GM18858 (cell line): ENCODE measurements around the gene NADK.
"Not testable (repeated sequence)": the region's sequence is repeated elsewhere in the genome, so short reads cannot be mapped to it uniquely, and the experiment has no call there.

Source experiments
- ATAC-seq: cut with Tn5 transposase; IDR thresholded peaks from one replicate; pipeline ENCODE4 v1.9.1; 2021; ENCODE audit not compliant: unreplicated experiment

NADK gene

DNA sequence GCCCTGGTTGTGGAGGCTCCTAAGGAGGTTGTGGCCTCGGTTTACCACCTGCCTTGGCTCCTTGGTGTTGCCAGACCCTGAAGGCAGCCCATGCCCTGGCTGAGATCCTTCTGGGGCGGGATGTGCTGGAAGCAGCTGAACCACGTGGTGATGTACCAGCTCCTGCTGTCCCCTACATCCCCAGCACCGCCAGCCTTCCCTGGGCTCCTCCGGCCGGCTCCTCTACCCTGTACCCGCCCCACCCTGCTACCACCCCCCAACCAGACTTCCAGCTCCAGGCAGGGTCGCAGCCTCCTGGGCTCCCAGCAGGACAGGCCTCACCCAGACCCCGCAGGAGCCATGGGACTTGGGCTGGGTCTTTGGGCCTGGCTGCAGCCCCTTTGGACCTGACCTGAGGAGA, 28.3 kb downstream of the NADK start:
- not testable (repeated sequence) for ATAC-seq

DNA sequence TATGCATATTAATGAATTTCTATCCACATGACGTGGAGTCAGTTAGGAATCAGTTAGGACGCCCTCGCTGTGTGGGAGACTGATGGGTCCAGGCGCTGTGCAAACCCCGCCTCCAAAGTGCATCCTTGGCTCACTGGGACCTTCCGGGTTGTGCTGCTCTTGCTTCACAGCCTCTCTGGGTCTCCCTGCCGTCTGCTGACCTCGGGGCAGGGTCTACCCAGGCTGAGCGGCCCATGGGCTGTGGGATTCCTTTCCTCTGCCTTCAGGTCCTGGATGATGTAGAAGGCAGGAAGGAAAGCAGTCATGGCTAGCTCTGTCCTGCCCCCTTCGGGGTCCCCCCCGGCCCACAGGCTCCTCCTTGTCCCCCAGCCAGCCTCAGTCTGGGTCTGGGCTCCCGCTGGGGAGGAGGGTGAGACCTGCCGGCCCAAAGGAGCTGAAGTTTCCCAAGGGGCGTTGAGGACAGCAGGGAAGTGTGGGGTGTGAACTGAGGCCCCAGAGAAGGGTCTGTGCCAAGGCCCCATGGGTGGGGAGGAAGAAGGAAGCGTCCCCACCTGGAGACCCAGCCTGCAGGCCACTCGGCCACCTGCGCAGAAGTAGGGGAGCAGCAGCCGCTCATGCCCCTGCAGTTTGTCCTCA, 29.5 kb downstream of the NADK start:
- ATAC-seq: no peak

DNA sequence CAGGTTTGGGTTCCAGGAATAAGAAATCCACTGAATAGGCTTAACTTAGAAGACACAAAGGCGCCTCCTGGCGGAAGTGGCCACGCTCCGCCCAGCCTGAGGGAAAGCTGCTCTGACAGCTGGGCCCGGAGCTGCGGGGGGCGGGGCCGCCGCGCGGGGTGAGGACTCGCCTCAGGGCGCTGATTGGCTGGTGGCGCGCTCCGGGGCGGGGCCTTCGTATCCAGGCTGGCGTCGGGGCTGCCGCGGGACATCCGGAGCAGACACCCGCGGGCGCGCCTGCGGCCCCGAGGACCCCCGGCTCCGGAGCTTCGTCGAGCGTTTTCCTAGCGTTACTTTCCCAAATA, 31.7 kb downstream of the NADK start:
- peak; percentile 71 for ATAC-seq

DNA sequence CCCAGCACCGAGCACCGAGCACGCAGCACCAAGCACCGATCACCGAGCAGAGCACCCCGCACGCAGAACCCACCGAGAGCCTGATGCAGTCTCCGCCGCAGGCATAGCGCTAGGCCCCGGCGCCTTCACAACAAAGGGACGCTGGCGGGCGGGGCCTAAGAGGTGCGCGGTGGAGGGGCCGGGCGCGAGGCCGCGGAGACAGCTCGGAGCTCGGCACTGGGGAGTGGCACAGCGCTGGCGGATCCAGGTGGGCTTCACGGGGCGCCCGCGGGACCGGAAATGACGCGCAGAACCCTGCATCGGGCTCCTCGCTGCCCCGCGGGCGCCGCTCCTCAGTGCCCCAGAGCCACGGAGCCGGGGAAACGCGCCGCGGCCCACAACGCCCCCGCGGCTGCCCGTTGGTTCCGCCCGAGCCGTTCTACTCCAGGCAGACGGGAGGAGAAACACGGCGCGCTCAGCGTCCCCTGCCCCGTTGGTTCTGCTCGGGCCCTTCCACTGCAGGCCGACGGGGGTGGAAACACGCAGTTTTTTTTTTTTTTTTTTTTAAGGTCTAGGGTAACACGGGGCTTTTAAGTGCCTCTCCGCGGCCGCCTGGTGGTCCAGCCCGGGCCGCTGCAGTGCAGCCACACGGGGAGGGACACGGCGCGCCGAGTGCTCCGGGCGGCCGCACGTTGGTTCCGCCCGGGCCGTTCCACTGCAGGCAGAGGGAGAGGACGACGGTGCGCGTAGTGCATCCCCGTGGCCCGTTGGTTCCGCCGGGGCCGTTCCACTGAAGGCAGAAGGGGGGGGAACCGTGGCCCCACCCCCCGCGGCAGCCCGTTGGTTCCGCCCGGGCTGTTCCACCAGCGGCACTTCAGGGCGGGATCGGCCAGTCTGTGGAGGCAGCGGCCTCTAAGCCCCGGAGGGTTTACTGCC, 32.4 kb downstream of the NADK start:
- not testable (repeated sequence) for ATAC-seq

DNA sequence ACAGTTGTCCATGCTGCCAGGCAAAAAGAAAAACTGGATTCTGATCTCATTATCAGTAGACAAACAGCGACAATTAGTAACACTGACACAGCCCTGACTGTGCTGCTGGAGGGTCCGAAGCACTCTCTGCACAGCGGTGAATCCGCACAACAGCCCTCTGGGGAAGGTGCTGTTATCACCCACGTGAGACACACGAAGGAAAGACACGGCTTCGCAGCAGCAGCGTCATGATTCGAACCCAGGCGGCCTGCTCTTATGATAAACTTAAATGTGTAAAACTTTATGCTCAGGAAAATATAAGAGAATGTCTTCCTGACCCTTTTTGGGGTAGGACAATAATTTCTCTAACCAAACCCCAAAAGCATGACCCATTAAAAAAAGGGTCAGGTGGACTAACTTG, 35.7 kb downstream of the NADK start:
- not testable (repeated sequence) for ATAC-seq

DNA sequence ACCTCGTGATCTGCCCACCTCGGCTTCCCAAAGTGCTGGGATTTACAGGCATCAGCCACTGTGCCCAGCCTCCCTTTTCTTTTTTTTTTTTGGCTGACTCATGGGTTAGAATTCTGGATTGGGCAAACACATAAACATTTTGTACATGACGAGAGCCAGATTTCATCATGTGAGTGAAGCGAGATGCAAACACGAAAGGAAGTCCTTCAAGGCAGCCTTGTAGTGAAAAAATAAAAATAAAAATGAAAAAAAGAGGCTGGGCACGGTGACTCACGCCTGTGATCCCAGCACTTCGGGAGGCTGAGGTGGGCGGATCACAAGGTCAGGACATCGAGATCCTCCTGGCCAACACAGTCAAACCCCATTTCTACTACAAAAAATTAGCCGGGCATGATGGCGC, 37.3 kb downstream of the NADK start:
- ATAC-seq: not testable (repeated sequence)

DNA sequence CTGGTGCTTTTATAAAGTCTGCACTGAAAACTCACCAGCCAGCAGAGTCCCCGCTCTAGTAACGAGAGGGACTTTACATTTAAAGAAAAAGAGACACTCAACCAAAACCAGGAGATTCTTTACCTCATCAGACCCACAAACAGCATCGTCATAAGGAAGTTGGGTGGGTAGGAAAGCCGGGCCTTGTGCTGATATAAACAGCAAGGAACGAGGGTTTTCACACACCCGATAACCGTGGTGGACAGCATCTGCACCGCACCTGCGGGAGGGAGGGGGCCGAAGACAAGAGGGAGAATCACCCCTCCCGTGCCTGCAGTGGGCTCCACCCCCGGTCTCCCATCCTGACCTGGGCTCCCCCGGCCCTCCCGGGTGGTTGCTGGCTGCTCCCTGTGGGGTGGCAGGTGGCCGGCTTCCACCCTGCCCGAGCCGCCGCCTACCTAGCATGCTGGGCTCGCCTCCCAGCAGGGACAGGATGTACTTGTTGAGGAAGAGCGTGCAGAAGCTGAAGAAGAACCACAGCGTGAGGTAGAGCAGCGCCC, 39.4 kb downstream of the NADK start:
- not testable (repeated sequence) for ATAC-seq

DNA sequence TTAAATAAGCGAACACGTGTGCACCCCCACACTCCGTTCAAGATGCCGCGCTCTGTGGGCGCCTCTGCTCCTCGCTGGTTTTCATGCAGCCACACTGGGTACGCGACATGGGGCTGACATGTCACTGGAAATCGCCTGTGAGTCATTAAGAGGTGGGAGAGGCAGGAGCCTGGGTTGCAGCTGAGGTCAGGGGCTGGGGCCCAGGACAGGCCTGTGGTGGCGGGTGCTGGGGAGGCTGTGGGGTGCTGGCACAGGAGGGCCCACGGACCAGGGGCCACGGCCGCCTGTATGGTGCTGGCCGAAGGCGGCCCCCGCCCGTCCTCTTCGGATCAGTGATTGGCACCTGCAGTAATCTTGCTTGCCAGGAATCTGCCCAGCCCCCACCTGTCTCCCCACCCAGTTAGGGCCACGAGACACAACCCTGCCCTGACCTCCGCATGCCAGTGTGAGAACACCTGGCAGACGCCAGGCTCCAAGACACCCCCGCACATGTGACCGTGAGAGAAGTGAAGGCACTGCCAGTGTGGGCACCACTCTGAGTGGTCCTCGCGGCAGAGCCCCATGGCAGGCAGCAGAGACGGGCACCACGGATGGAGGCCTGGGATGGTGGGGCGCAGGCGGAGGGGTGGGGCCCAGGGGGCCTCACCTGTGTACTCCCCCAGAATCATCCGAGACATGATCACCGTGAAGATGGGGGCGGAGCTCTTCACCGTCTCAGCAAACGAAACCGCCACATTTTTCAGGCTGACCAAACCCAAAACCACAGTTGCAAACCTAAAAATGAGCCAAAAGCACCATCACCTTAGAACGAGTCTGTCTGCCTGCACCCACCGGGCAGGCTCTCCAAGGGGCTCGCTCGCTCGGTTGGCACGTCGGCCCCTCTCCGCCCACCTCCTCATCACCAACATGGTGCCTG, 40.3 kb downstream of the NADK start:
- not testable (repeated sequence) for ATAC-seq

DNA sequence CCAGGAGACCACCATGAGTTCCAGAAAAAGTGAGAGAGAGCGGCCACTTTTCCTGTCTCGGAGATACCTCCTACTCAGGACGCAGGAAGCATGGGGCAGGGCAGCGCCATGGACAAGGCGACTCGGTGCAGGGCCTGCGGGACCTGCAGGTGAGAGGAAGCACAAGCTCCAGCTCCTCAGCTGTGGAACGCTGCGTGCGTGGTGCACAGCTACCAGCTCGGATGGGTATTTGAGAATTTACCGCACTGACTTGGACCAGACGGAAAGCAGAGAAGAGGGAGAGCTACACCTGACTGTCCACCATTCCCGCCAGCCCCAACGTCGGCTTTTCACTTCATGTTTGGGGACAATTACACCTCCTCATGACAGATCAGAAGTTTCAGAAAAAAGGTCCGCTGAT, 45.9 kb downstream of the NADK start:
- no peak for ATAC-seq

DNA sequence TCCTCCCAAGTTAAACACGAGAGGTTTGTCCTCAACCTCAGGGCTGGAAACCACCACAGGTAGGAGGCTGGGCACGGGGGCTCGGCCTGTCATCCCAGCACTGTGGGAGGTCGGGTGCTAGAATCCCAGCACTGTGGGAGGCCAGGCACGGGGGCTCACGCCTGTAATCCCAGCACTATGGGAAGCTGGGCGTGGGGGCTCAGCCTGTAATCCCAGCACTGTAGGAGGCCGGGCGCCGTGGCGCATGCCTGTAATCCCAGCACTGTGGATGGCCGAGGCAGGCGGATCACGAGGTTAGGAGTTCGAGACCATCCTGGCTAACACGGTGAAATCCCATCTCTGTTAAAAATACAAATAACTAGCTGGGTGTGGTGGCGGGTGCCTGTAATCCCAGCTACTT, 47.4 kb downstream of the NADK start:
- ATAC-seq: no peak

DNA sequence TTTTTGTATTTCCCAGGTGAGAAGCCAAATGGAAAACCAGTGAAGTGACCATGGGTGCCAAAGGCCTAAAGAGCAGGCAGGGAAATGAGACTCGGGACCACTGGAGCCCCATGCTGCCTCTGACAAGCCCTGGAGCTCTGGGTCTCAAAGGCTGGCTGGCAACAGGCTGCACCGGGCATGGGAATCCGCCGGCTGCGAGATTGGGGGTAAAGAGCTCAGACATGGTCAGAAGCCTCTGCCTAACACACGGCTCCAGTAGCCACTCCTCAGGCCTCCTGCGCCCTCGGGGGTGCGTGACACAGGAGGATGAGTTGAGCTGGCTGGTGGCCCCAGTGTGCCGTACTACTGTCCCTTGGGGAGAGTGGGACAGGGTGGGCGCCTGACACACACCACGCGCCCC, 48.0 kb downstream of the NADK start:
- ATAC-seq: not testable (repeated sequence)

DNA sequence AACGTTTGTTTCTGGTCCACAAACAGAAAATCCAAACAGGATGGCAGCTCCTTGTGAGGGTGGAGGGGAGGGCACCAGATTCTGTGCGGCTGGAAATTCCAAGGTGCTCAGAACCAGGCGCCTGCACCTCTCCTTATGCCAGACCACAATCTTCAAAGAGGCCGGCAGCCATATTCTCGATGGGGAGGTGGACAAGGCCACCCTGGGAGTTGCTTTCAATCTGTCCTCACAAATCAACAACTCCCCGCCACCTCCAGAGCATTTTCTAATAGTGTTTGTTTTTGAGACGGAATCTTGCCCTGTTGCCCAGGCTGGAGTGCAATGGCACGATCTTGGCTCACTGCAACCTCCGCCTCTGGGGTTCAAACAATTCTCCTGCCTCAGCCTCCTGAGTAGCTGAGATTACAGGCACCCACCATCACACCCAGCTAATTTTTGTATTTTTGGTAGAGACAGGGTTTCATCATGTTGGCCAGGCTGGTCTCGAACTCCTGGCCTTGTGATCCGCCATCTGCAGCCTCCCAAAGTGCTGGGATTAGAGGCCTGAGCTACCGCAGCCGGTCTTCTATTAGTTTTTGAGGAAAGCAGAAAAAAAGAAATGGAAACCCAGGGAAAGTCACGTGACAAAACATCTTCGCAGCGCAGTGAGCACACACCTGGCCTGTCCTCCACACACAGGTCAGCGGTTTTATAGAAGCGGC, 49.0 kb downstream of the NADK start:
- not testable (repeated sequence) for ATAC-seq

DNA sequence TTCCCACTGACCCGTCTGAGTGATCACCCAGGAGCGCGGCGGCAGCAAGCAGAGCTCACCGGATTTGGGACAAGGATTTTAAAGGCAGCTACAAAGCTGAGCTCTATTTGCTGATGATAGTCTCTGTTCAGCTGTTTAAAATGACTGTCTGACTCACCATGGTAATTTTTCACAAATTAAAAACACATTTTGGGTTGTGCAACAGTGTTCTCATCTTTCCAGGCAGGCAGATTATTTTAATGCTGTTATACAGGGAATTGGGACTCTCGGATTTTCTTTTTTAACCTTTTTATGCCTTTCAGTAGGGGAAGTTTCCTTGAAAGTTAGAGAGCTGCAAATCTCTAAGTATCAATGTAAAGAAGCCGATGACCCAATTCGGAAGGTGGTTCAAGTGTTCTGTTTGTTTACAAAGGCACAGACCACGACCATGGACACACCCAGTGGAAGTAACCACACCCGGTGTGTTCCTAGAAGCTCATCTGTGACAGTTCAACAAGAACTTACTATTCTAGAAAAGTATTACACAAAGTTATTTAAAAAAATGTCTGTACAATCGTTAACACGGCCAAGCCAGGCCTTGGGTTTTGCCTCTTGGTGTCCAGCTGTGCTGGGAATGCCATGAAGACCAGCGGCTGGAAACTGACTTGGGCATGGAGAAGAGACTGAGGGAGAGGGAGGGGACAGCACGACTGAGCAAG, 49.8 kb downstream of the NADK start:
- ATAC-seq: not testable (repeated sequence)

DNA sequence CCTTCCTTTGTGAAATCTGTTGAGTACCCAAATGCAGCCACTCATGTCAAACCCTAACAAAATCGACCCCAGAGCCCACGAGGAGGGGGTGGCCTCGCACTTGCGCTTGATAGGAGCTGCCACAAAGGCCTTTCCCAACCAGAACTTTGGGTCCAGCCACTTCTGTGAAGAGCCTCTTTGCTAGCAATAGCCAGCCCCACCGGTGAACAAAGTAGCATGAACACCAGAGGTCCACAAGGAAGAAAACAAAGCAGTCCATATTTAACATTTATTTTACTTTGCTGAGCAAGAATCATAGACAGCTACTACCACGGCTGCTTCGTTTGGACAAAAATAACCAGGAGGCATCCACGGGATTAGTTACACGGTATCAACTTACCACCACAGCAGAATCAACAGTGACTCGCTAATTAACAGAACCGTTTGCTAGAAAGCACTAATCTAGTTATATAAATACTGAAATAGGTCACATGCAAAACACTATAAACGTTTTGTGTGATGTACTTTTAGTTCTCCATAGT, 51.1 kb downstream of the NADK start:
- not testable (repeated sequence) for ATAC-seq

DNA sequence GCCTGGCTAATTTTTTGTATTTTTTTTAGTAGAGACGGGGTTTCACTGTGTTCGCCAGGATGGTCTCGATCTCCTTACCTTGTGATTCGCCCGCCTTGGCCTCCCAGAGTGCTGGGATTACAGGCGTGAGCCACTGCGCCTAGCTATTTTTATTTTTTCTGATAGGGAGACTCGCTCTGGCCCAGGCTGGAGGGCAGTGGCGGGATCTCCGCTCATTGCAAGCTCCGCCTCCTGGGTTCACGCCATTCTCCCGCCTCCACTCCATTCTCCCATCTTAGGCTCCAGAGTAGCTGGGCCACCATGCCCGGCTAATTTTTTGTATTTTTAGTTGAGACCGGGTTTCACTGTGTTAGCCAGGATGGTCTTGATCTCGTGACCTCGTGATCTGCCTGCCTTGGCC, 52.2 kb downstream of the NADK start:
- ATAC-seq: not testable (repeated sequence)

DNA sequence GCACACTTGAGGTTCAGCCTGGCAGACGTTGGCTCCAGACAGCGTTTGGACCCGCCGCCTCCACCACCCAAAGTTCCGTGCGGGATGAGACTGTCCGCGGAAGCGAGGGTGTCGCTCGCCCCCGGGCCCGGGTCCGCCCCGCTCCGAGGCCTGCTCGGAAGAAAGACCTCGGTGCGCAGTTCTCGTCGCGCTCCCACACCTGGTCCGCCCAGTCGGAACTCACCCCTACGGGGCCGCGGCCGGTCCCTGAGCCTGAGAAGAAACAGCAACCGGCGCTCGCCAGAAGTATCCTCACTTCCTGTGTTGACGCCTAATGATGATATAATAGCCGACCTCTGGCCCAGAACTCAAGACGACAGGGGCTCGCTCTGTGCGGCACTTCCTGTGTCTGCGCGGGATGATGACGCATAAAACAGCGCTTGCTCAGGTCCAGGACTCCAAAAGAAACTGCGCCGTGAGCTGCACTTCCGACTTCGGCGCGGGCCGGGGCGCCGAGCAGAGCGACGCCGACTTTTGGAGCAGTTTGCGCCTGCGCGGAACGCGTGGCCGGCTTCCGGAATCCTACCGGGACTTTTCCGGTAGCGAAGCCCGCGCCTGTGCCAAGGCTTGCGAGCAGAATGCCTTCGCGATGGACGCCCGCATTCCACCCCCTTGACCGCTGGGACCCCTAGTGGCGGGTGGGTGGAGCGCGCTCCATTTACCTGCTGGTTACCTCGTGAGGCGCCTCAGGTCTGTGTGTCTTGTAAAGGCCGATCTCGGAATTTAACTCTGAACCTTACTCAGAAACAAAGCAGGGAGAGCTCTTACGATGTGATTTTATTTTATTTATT, 54.0 kb downstream of the NADK start, which contains the start of gene CDK11A:
Gene CDK11A (minus strand): TSS at position 323 of the 830 bp plus-strand sequence. CDS start 1,539 bp downstream, outside the sequence.
- ATAC-seq: peak; percentile 74

DNA sequence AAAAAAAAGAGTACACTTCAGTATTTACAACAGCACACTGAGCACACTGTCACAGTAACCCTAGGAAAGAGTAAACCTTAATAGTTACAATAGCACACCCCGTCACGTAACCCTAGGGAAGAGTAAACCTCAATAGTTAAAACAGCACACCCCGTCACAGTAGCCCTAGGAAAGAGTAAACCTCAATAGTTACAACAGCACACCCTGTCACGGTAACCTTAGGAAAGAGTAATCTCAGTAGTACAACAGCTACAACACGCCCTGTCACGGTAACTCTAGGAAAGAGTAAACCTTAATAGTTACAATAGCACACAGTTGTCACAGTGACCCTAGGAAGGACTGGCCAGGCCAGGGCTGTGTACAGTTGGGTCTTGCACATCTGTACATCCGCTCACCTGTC, 57.1 kb downstream of the NADK start:
- ATAC-seq: no peak

DNA sequence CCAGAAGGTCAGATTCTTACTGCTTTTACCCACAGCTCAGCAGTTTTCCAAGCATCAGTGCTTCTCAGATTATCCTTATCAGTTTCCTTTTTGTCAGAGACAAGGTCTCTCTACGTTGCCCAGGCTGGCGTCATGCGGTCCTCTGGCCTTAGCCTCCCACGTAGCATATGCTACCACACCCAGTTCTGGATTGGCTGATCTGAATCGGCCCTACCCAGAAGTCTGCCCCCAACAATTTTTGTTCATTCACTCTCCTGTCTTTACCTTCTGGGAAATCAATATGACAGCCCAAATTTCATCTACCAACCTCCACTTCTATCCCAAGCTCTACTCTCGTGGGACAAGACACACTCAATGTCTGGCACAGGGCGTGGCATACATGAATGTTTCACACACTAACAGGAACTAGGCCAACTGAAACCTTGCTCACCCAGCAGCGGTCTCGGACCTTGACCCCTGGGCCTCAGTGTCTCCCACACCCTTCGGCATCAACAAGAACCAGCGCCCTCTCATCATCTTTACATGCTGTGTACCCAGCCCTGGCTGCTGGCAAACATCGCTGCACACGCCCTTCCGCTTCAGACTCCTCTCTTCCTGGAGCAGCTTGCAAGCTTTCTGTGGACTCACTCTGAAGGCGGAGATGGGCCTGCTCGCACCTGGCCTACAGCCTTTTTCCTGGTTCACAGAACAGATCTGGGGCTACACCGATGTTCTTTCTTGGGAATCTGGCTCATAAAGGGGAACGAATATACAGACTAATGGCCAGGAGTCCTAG, 63.0 kb downstream of the NADK start:
- not testable (repeated sequence) for ATAC-seq
